Right lobe of liver (tissue), 6 donors: ENCODE measurements around the gene XPOT. TPM values are rescaled to one million over a fixed set of nuclear protein-coding genes. Genes with fewer than 3 reads are reported as not detected.

Experiments
- ATAC-seq, 4 donors: fragments of 200-7000 bp; cut with Tn5 transposase; one replicate each; pipeline ENCODE4 v1.9.1; 2020; ENCODE audit warnings: mild to moderate bottlenecking in 4 of 4, moderate library complexity in 4 of 4
- DNase-seq, 3 donors: peaks; one replicate each; pipeline ENCODE4 v3.0.0-alpha.2; 2020
- H3K27ac ChIP-seq, 3 donors: fragments of 200-600 bp; one replicate each; pipeline ENCODE4 v1.8.0; 2022
- H3K27me3 ChIP-seq, 2 donors: fragments of 200-600 bp; one replicate each; pipeline ENCODE4 v1.8.0; 2022
- H3K36me3 ChIP-seq, 4 donors: fragments of 200-600 bp; sonication (generic) in 1 of 4; one replicate each; pipeline versions ENCODE4 v1.5.1 to v1.8.0; 2017 to 2022; ENCODE audit warnings: control low read depth in 1 of 4
- H3K4me1 ChIP-seq, 4 donors: fragments of 200-600 bp; sonication (generic) in 1 of 4; one replicate each; pipeline versions ENCODE4 v1.5.1 to v1.8.0; 2017 to 2022; ENCODE audit warnings: control low read depth in 1 of 4
- H3K4me3 ChIP-seq, 3 donors: fragments of 200-600 bp; one replicate each; pipeline ENCODE4 v1.8.0; 2022
- H3K9me3 ChIP-seq, 4 donors: fragments of 200-600 bp; sonication (generic) in 1 of 4; one replicate each; pipeline versions ENCODE4 v1.5.1 to v1.8.0; 2017 to 2022; ENCODE audit warnings: control low read depth in 1 of 4
- POLR2A ChIP-seq: fragments of 450-650 bp; IDR thresholded peaks from one replicate; pipeline ENCODE4 v1.6.1; 2017; ENCODE audit warnings: antibody characterized with exemption, mild to moderate bottlenecking
- WGBS: methylation state at CpG from one replicate; pipeline ENCODE4 v1.1.6; 2018; ENCODE audit warnings: low coverage, low lambda C conversion rate; ENCODE audit not compliant: insufficient coverage; ENCODE audit errors: missing lambda C conversion rate; 5-methylcytosine and 5-hydroxymethylcytosine counted together
- intact Hi-C, 2 donors: fragments of 100-400 bp; cut with DNase I; formaldehyde crosslinking; loops; one replicate each; pipeline versions ENCODE4 v1.11.2 to v1.14.1; 2022
- total RNA-seq, 6 experiments: library from RNA; depleted of rRNA in 2 of 6; stranded (reverse); fragments of >200 nt in 2 of 6; fragmentation: NEBNext Ultra II Directional in 3 of 6; extraction: Animal tissue kit (Norgen Biotek cat#: 25700) in 3 of 6; gene quantifications; one replicate each; pipeline versions ENCODE4 v1.1.0 to v1.2.4, GENCODE V29; 2016 to 2023
- TF ChIP-seq, protein P1 (sequence below), 4 donors: fragments of 200-600 bp in 3 of 4; fragments of 450-650 bp in 1 of 4; IDR thresholded peaks; one replicate each; pipeline versions ENCODE4 v1.5.1 to v1.8.0; 2016 to 2022; ENCODE audit warnings: antibody characterized with exemption in 4 of 4, mild to moderate bottlenecking in 2 of 4
- donor health status: DM: no; HTN: yes; CAD: no.
- donor health status: DM: no; HTN: no; CAD: no.
- donor health status: DM: no; HTN: no; CAD: no.
- donor health status: DM: no; HTN: yes; CAD: no.
- donor health status: DM: no; HTN: yes; CAD: no.

The XPOT gene
- total RNA-seq, 6 experiments from 2014 or later = 27.3 to 43.9 (median 34.0) TPM

DNA sequence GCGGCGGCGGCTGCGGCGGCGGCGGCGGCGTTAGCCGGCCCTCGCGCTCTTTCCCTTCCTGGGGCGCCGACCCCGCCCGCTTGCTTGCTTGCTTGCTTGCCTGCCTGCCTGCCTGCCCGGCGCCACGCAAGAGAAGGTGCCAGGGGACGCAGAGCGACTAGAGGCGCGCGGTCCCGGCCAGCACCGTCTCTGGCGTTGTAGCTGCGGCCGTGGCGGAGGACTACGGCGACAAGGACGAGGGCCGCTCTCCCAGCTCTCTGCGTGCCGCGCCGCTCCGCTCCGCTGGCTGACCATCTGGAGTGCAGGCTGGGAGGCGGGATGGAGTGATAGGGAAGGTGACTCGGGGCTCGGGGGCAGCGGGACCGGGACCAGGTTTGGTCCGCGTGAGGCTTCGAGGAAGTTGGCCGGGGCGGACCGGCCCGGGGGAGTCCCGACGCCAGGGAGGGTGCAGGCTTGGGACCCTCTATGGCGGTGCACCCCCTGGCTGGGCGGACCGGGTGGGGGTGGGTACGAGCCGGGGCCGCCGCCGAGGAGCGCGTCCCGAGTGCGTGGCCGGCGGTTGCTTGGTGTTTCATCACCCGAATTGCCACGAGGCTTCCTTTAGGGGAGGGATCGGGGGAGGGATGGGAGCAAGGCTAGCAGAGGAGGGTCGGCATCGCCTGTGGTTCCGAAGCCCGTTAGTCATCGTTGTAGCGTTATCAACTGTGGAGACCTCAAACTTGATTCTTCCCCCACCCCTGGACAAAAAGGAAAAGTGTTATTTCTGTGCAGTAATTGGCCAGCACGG, 471 bp downstream of the XPOT start:
- Histone ChIP-seq H3K27ac (peak overlapping the region; percentile 89 to 98 (median 90)), H3K9me3 (no peaks in the 10 kb centered on the region), H3K27me3 (no peaks in the 10 kb centered on the region), H3K4me1 (peaks cover 0 to 33% (median 11%) of the 10 kb centered on the region in 4 donors), H3K4me3 (peak overlapping the region; percentile 93 to 98 (median 97)), H3K36me3 (no peaks in the 10 kb centered on the region)
- peak; percentile 67 to 75 (median 72) for DNase-seq
- WGBS = under 1% methylated on average over 25 of the region's 78 CpGs
- TF ChIP-seq, protein P1, sequence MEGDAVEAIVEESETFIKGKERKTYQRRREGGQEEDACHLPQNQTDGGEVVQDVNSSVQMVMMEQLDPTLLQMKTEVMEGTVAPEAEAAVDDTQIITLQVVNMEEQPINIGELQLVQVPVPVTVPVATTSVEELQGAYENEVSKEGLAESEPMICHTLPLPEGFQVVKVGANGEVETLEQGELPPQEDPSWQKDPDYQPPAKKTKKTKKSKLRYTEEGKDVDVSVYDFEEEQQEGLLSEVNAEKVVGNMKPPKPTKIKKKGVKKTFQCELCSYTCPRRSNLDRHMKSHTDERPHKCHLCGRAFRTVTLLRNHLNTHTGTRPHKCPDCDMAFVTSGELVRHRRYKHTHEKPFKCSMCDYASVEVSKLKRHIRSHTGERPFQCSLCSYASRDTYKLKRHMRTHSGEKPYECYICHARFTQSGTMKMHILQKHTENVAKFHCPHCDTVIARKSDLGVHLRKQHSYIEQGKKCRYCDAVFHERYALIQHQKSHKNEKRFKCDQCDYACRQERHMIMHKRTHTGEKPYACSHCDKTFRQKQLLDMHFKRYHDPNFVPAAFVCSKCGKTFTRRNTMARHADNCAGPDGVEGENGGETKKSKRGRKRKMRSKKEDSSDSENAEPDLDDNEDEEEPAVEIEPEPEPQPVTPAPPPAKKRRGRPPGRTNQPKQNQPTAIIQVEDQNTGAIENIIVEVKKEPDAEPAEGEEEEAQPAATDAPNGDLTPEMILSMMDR (IDR thresholded peaks at IDR 0.05) = peak in 1 of 4 donors; percentile 4
- TF ChIP-seq POLR2A = no peak
- intact Hi-C loops = no loop called here
- ATAC-seq = peak; percentile 58 to 75 (median 62)

DNA sequence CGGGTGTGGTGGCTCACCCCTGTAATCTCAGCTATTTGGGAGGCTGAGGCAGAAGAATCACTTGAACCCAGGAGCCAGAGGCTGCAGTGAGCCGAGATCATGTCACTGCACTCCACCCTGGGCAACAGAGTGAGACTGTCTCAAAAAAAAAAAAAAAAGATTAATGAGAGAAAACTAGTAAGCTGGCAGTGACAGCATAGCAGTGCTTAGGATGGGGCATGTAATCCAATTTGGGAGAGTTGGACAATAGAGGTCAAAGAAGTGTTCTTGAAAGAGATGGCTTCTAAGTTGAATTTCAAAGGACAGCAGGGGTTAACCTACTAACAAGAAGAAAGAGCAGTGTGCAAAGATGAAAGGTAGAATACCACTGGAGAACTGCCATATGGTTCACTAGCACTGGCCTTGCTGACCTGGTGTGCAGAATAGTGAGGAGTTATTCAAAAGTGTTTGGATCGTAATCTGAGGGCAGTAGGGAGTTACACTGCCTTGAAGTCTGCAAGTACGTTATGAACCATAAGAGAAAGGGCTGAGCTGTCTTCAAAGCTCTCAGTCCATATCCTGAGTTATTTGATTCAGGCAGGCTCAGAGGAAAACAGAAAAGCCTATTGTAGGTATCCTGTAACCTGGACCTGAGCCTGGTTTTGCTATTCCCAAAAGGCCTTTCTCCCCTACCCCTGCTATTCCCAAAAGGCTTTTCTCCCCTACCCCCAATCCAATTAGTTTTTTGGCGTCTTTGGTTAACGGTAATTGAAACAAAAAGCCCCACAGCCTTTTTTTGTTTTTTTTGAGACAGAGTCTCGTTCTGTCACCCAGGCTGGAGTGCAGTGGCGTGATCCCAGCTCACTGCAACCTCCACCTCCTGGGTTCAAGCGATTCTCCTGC, 3.4 kb downstream of the XPOT start:
- peaks cover 0 to 28% (median 16%) of the 10 kb centered on the region in 4 donors for H3K36me3 ChIP-seq
- no peaks in the 10 kb centered on the region for H3K27me3 ChIP-seq
- intact Hi-C loops = no loop called here
- no peaks in the 10 kb centered on the region for H3K9me3 ChIP-seq
- no peak for ATAC-seq
- 78% methylated on average over 9 of the region's 9 CpGs for WGBS
- TF ChIP-seq, protein P1 (IDR thresholded peaks at IDR 0.05) = no peak
- no peak for TF ChIP-seq POLR2A
- no peak for DNase-seq
- H3K27ac ChIP-seq = no peak overlapping the region
- peaks cover 0 to 33% (median 11%) of the 10 kb centered on the region in 4 donors for H3K4me1 ChIP-seq
- H3K4me3 ChIP-seq = no peak overlapping the region

DNA sequence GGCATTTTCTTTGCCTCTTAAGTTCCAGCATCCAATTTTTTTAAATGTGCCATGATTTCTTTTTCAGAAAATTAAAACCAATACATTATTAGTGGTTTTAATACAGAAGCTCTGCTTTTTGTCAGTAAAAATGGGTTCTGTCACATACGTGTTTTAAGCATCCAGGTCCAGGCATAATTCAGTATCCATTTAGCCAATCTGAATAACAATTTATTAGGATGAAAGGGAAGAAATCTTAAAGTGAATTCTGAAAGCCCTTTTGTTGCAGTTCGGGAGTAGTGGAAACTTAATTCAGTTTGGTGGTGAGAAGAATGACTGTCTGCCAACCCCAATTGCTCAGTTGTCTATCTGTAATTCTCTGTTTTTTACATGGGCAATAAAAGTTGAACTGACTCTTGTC, 7.2 kb downstream of the XPOT start:
- Histone ChIP-seq H3K4me1 (peaks cover 0 to 23% (median 3%) of the 10 kb centered on the region in 4 donors), H3K36me3 (peaks cover 7 to 66% (median 36%) of the 10 kb centered on the region in 4 donors), H3K4me3 (no peak overlapping the region), H3K9me3 (no peaks in the 10 kb centered on the region), H3K27me3 (no peaks in the 10 kb centered on the region), H3K27ac (no peak overlapping the region)
- DNase-seq (no peak), ATAC-seq (no peak)
- TF ChIP-seq, protein P1 (IDR thresholded peaks at IDR 0.05) = no peak
- TF ChIP-seq POLR2A = no peak
- intact Hi-C loops = no loop called here
- WGBS = 100% methylated on average over 2 of the region's 2 CpGs

DNA sequence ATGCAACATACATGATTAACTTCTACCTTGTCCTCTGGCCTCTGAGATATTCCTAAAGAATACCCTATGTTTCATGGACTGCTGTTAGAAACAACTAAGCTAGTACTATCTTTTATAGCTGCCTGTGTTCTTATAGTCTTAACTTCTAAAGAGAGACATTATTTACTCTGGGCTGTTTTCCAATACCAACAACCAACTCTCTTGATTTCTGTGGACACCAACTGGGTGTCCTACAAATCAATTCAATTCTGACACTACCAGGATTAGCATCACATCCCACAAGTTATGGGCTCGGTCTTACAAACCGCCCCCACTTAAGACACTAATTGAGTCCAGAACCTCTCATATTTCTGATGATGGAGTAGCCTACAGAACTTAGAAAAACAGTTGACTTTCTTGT, 8.3 kb downstream of the XPOT start:
- no peak for DNase-seq
- intact Hi-C loops = no loop called here
- Histone ChIP-seq H3K36me3 (peaks cover 7 to 76% (median 42%) of the 10 kb centered on the region in 4 donors), H3K4me3 (no peak overlapping the region), H3K4me1 (peaks cover 0 to 18% (median 3%) of the 10 kb centered on the region in 4 donors), H3K27ac (no peak overlapping the region), H3K9me3 (no peaks in the 10 kb centered on the region), H3K27me3 (no peaks in the 10 kb centered on the region)
- TF ChIP-seq, protein P1 (IDR thresholded peaks at IDR 0.05) = no peak
- TF ChIP-seq POLR2A = no peak
- 84% methylated on average over 2 of the region's 2 CpGs for WGBS
- ATAC-seq = no peak
